HepG2 (cell line): ENCODE measurements around the gene RAD23A. TPM values are rescaled to one million over a fixed set of nuclear protein-coding genes. Genes with fewer than 3 reads are reported as not detected.

ENCODE experiments used
- AHR ChIP-seq: IDR thresholded peaks from 2 replicates; pipeline ENCODE4 v1.6.1; 2018; ENCODE audit warnings: missing genetic modification reagents, missing compliant biosample characterization
- KDM2A ChIP-seq: sonication (generic); formaldehyde crosslinking; IDR thresholded peaks from 2 replicates; pipeline ENCODE4 v1.4.0; 2020; ENCODE audit warnings: low read depth, missing genetic modification reagents, borderline replicate concordance
- NR2C2 ChIP-seq: sonication (generic); formaldehyde crosslinking; IDR thresholded peaks from 2 replicates; pipeline ENCODE4 v1.4.0; 2020; ENCODE audit warnings: missing genetic modification reagents, mild to moderate bottlenecking, moderate library complexity, borderline replicate concordance
- RAD51 ChIP-seq: fragments of 450-650 bp; IDR thresholded peaks from 2 replicates; pipeline ENCODE4 v1.6.1; 2016; ENCODE audit warnings: borderline replicate concordance
- SNAPC2 ChIP-seq: sonication (generic); formaldehyde crosslinking; IDR thresholded peaks from 2 replicates; pipeline ENCODE4 v1.8.1; 2022; ENCODE audit warnings: mild to moderate bottlenecking, missing genetic modification reagents
- SP2 ChIP-seq: sonication (generic); formaldehyde crosslinking; IDR thresholded peaks from 2 replicates; pipeline ENCODE4 v1.5.1; 2020; ENCODE audit warnings: mild to moderate bottlenecking, missing genetic modification reagents
- SP4 ChIP-seq: sonication (generic); formaldehyde crosslinking; IDR thresholded peaks from 2 replicates; pipeline ENCODE4 v1.8.1; 2023; ENCODE audit warnings: mild to moderate bottlenecking, missing genetic modification reagents
- SRSF4 ChIP-seq: fragments of 200-400 bp; formaldehyde crosslinking; IDR thresholded peaks from one replicate; pipeline ENCODE4 v1.6.1; 2018; ENCODE audit warnings: mild to moderate bottlenecking, low read depth, low read length, moderate library complexity; ENCODE audit not compliant: poor library complexity, severe bottlenecking
- SRY ChIP-seq: sonication (generic); formaldehyde crosslinking; IDR thresholded peaks from 2 replicates; pipeline ENCODE4 v1.8.0; 2022; ENCODE audit warnings: mild to moderate bottlenecking, missing genetic modification reagents
- TBX2 ChIP-seq: sonication (generic); formaldehyde crosslinking; IDR thresholded peaks from 2 replicates; pipeline ENCODE4 v1.5.0; 2020; ENCODE audit warnings: missing genetic modification reagents, mild to moderate bottlenecking, borderline replicate concordance
- TCF12 ChIP-seq, 2 experiments: fragments of 450-650 bp in 1 of 2; sonication (generic) in 1 of 2; formaldehyde crosslinking in 1 of 2; IDR thresholded peaks; 2 replicates each; pipeline versions ENCODE4 v1.6.1 to v1.8.0; 2017 to 2022; ENCODE audit warnings: antibody characterized with exemption in 1 of 2, mild to moderate bottlenecking in 1 of 2, missing genetic modification reagents in 1 of 2, moderate library complexity in 1 of 2
- XBP1 ChIP-seq: sonication (generic); formaldehyde crosslinking; IDR thresholded peaks from 2 replicates; pipeline ENCODE4 v1.5.0; 2020; ENCODE audit warnings: missing genetic modification reagents
- ZNF225 ChIP-seq: sonication (generic); formaldehyde crosslinking; IDR thresholded peaks from 2 replicates; pipeline ENCODE4 v1.4.0; 2020; ENCODE audit warnings: mild to moderate bottlenecking, missing genetic modification reagents
- ZNF562 ChIP-seq: sonication (generic); formaldehyde crosslinking; IDR thresholded peaks from 2 replicates; pipeline ENCODE4 v1.8.0; 2022; ENCODE audit warnings: missing genetic modification reagents, borderline replicate concordance
- ZSCAN25 ChIP-seq: sonication (generic); formaldehyde crosslinking; IDR thresholded peaks from 2 replicates; pipeline ENCODE4 v1.8.0; 2022; ENCODE audit warnings: mild to moderate bottlenecking, missing genetic modification reagents
- polyA plus RNA-seq, 8 experiments: library from polyadenylated mRNA; depleted of rRNA in 3 of 8; stranded (reverse) in 7 of 8; unstranded in 1 of 8; fragments of >200 nt; fragmentation: Illumina TruSeq in 4 of 8; extraction: Trizol in 4 of 8; gene quantifications; 2 replicates each; pipeline versions ENCODE4 v1.2.1 to v1.2.3, GENCODE V29; 2011 to 2016; ENCODE audit warnings: low read depth in 4 of 8, missing spikeins in 1 of 8, mixed read lengths in 1 of 8; ENCODE audit not compliant: insufficient read depth in 1 of 8
- total RNA-seq, 5 experiments: library from RNA; depleted of rRNA; stranded (reverse); fragments of >200 nt; fragmentation: Illumina TruSeq; extraction: Trizol; gene quantifications; 2 replicates each; pipeline ENCODE4 v1.2.3, GENCODE V29; 2016; ENCODE audit warnings: low read depth in 1 of 5
- TF ChIP-seq, protein P1 (sequence below): sonication (generic); formaldehyde crosslinking; IDR thresholded peaks from 2 replicates; pipeline ENCODE4 v1.9.0; 2021; ENCODE audit warnings: mild to moderate bottlenecking, missing genetic modification reagents
- TF ChIP-seq, protein P2 (sequence below): sonication (generic); formaldehyde crosslinking; IDR thresholded peaks from 2 replicates; pipeline ENCODE4 v1.4.0; 2020; ENCODE audit warnings: missing genetic modification reagents
- TF ChIP-seq, protein P3 (sequence below): sonication (generic); formaldehyde crosslinking; IDR thresholded peaks from 2 replicates; pipeline ENCODE4; 2020; ENCODE audit warnings: missing genetic modification reagents, mild to moderate bottlenecking, borderline replicate concordance

RAD23A gene
- total and polyA plus RNA-seq, 2 of the 13 experiments (the other 11 are each of a cell fraction or from before 2014, with no cell fraction given) = 42.5 to 54.2 TPM

DNA sequence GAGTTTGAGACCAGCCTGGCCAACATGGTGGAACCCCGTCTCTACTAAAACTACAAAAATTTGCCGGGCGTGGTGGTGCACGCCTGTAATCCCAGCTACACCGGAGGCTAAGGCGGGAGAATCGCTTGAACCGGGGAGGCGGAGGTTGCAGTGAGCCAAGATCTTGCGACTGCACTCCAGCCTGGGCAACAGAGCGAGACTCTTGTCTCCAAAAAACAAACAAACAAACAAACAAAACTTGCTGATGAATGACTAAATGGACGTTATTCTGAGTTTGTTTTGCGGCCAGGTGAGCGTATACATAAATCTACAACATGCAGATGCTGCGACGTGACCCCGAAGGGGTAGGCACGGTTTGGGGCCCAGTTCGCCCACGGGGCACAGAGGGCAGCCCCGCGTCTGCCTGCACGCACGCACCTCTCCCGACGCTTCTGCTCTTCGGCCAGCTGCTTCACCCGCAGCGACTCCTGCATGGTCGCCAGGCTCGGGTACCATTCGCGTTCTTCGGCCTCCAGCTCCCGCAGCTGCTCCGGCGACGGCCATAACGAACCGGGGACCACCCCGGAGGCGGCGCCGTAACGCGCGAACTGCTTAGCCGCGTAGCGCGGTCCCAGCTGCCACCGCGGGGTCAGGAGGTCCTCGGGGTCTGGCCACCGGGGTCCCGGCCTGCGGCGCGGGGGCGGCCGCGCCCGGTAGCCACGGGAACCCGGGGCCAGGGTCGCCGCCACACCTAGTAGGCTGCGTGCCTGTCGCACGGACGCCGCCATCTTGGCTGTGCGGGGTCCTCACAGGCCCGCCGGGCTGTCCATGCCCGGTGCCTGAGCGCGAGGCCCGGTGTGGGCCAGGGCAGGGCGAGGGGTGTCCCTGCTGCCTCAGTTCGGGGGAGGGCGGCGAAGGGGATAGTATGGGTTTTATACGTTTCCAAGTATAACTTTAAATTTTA, 11.1 kb downstream of the RAD23A start, which contains the start of gene GADD45GIP1 (continued):
- TF ChIP-seq TBX2 (CRISPR knock-in tag) (peak; percentile 76; the same call in 1 of the 2 replicates), AHR (CRISPR knock-in tag) (peak; percentile 79; the same call in 1 of the 2 replicates), ZSCAN25 (CRISPR knock-in tag) (peak; percentile 47; the same call in 1 of the 2 replicates), NR2C2 (CRISPR knock-in tag) (no peak; the same call in 1 of the 2 replicates), KDM2A (CRISPR knock-in tag) (peak; percentile 77), SP4 (peak; percentile 42; the same call in 1 of the 2 replicates), SNAPC2 (no peak), TCF12 (IDR thresholded peaks at IDR 0.05) (no peak), TCF12 (CRISPR knock-in tag; IDR thresholded peaks at IDR 0.05) (no peak), XBP1 (no peak), SRY (CRISPR knock-in tag) (no peak), ZNF562 (CRISPR knock-in tag) (no peak), SP2 (CRISPR knock-in tag) (peak; percentile 55), SRSF4 (no peak), ZNF225 (CRISPR knock-in tag) (no peak), RAD51 (no peak)
- TF ChIP-seq, protein P1, sequence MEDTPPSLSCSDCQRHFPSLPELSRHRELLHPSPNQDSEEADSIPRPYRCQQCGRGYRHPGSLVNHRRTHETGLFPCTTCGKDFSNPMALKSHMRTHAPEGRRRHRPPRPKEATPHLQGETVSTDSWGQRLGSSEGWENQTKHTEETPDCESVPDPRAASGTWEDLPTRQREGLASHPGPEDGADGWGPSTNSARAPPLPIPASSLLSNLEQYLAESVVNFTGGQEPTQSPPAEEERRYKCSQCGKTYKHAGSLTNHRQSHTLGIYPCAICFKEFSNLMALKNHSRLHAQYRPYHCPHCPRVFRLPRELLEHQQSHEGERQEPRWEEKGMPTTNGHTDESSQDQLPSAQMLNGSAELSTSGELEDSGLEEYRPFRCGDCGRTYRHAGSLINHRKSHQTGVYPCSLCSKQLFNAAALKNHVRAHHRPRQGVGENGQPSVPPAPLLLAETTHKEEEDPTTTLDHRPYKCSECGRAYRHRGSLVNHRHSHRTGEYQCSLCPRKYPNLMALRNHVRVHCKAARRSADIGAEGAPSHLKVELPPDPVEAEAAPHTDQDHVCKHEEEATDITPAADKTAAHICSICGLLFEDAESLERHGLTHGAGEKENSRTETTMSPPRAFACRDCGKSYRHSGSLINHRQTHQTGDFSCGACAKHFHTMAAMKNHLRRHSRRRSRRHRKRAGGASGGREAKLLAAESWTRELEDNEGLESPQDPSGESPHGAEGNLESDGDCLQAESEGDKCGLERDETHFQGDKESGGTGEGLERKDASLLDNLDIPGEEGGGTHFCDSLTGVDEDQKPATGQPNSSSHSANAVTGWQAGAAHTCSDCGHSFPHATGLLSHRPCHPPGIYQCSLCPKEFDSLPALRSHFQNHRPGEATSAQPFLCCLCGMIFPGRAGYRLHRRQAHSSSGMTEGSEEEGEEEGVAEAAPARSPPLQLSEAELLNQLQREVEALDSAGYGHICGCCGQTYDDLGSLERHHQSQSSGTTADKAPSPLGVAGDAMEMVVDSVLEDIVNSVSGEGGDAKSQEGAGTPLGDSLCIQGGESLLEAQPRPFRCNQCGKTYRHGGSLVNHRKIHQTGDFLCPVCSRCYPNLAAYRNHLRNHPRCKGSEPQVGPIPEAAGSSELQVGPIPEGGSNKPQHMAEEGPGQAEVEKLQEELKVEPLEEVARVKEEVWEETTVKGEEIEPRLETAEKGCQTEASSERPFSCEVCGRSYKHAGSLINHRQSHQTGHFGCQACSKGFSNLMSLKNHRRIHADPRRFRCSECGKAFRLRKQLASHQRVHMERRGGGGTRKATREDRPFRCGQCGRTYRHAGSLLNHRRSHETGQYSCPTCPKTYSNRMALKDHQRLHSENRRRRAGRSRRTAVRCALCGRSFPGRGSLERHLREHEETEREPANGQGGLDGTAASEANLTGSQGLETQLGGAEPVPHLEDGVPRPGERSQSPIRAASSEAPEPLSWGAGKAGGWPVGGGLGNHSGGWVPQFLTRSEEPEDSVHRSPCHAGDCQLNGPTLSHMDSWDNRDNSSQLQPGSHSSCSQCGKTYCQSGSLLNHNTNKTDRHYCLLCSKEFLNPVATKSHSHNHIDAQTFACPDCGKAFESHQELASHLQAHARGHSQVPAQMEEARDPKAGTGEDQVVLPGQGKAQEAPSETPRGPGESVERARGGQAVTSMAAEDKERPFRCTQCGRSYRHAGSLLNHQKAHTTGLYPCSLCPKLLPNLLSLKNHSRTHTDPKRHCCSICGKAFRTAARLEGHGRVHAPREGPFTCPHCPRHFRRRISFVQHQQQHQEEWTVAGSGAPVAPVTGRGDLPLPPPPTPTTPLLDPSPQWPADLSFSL (CRISPR knock-in tag) = no peak
- TF ChIP-seq, protein P2, sequence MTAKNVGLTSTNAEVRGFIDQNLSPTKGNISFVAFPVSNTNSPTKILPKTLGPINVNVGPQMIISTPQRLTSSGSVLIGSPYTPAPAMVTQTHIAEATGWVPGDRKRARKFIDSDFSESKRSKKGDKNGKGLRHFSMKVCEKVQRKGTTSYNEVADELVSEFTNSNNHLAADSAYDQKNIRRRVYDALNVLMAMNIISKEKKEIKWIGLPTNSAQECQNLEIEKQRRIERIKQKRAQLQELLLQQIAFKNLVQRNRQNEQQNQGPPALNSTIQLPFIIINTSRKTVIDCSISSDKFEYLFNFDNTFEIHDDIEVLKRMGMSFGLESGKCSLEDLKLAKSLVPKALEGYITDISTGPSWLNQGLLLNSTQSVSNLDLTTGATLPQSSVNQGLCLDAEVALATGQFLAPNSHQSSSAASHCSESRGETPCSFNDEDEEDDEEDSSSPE (CRISPR knock-in tag) = peak; percentile 50; the same call in 1 of the 2 replicates
- TF ChIP-seq, protein P3, sequence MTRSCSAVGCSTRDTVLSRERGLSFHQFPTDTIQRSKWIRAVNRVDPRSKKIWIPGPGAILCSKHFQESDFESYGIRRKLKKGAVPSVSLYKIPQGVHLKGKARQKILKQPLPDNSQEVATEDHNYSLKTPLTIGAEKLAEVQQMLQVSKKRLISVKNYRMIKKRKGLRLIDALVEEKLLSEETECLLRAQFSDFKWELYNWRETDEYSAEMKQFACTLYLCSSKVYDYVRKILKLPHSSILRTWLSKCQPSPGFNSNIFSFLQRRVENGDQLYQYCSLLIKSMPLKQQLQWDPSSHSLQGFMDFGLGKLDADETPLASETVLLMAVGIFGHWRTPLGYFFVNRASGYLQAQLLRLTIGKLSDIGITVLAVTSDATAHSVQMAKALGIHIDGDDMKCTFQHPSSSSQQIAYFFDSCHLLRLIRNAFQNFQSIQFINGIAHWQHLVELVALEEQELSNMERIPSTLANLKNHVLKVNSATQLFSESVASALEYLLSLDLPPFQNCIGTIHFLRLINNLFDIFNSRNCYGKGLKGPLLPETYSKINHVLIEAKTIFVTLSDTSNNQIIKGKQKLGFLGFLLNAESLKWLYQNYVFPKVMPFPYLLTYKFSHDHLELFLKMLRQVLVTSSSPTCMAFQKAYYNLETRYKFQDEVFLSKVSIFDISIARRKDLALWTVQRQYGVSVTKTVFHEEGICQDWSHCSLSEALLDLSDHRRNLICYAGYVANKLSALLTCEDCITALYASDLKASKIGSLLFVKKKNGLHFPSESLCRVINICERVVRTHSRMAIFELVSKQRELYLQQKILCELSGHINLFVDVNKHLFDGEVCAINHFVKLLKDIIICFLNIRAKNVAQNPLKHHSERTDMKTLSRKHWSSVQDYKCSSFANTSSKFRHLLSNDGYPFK (CRISPR knock-in tag) = no peak
